Tibial artery (tissue), 4 donors: Measurements from ENCODE around the gene SSR4.

ENCODE experiments used
- DNase-seq, 2 donors: peaks; one replicate each; pipeline ENCODE4 v3.0.0-alpha.2; 2019
- H3K27ac ChIP-seq, 2 donors: fragments of 200-600 bp; sonication (generic) in 1 of 2; 1 replicate in 1 of 2; 2 replicates in 1 of 2; pipeline ENCODE4 v1.5.1; 2018 to 2019; ENCODE audit warnings: mild to moderate bottlenecking in 1 of 2
- H3K27me3 ChIP-seq, 2 donors: fragments of 200-600 bp; sonication (generic) in 1 of 2; one replicate each; pipeline versions ENCODE4 v1.5.1 to v1.6.0; 2016 to 2019
- H3K36me3 ChIP-seq, 3 donors: fragments of 200-600 bp; sonication (generic) in 2 of 3; one replicate each; pipeline ENCODE4 v1.5.1; 2016 to 2019; ENCODE audit warnings: mild to moderate bottlenecking in 2 of 3
- H3K4me1 ChIP-seq, 4 donors: fragments of 200-600 bp; sonication (generic) in 2 of 4; 1 replicate in 3 of 4; 2 replicates in 1 of 4; pipeline ENCODE4 v1.5.1; 2016 to 2019
- H3K4me3 ChIP-seq, 2 donors: fragments of 200-600 bp; sonication (generic) in 1 of 2; 1 replicate in 1 of 2; 2 replicates in 1 of 2; pipeline ENCODE4 v1.5.1; 2018 to 2019; ENCODE audit warnings: mild to moderate bottlenecking in 2 of 2
- H3K9me3 ChIP-seq, 3 donors: fragments of 200-600 bp; sonication (generic) in 1 of 3; one replicate each; pipeline ENCODE4 v1.5.1; 2016 to 2019
- CTCF ChIP-seq, 2 experiments: fragments of 200-600 bp in 1 of 2; fragments of 450-650 bp in 1 of 2; IDR thresholded peaks; one replicate each; pipeline ENCODE4 v1.5.1; 2017 to 2019; ENCODE audit warnings: antibody characterized with exemption in 2 of 2, mild to moderate bottlenecking in 1 of 2, moderate library complexity in 1 of 2
- intact Hi-C: fragments of 100-400 bp; cut with DNase I; formaldehyde crosslinking; loops from one replicate; pipeline ENCODE4 v1.15.0; 2023; ENCODE audit warnings: low total_unique reads

SSR4 gene

GRCh38 chrX:153828723-153829548 lies 34.5 kb downstream of the SSR4 start:
- Histone ChIP-seq H3K27me3 (no peaks in the 10 kb centered on the region), H3K4me1 (peaks cover 0 to 27% (median 4%) of the 10 kb centered on the region in 4 donors), H3K27ac (peak overlapping the region; percentile 62 to 78), H3K36me3 (no peaks in the 10 kb centered on the region), H3K9me3 (no peaks in the 10 kb centered on the region), H3K4me3 (peak overlapping the region; percentile 55 to 57)
- intact Hi-C loops: no loop called here
- no peak for DNase-seq
- no peak for TF ChIP-seq CTCF (IDR thresholded peaks at IDR 0.05)

- no peak for TF ChIP-seq CTCF (IDR thresholded peaks at IDR 0.05)
- Histone ChIP-seq H3K27me3 (no peaks in the 10 kb centered on the region), H3K9me3 (no peaks in the 10 kb centered on the region), H3K4me1 (peaks cover 0 to 27% (median 4%) of the 10 kb centered on the region in 4 donors), H3K4me3 (peak overlapping the region; percentile 55 to 57), H3K36me3 (no peaks in the 10 kb centered on the region), H3K27ac (peak overlapping the region; percentile 62 to 78)
- intact Hi-C loops: no loop called here
- DNase-seq: no peak
Observed at GRCh38 chrX:153829549-153829798, 35.0 kb downstream of the SSR4 start.

GRCh38 chrX:153829799-153830639 lies 35.6 kb downstream of the SSR4 start, which contains the start of gene PDZD4:
Gene PDZD4, minus strand, starts transcription at chrX:153830544. Its CDS starts 246 bp downstream, at chrX:153830298.
- intact Hi-C loops: no loop called here
- Histone ChIP-seq H3K4me1 (peaks cover 0 to 27% (median 4%) of the 10 kb centered on the region in 4 donors), H3K36me3 (no peaks in the 10 kb centered on the region), H3K4me3 (peak within 1 kb of the TSS; percentile 55 to 57), H3K27ac (peak within 1 kb of the TSS; percentile 62 to 78), H3K9me3 (no peaks in the 10 kb centered on the region), H3K27me3 (no peaks in the 10 kb centered on the region)
- no peak for TF ChIP-seq CTCF (IDR thresholded peaks at IDR 0.05)
- no peak for DNase-seq

- H3K9me3 ChIP-seq: no peaks in the 10 kb centered on the region
- H3K4me1 ChIP-seq: peaks cover 0 to 27% (median 4%) of the 10 kb centered on the region in 4 donors
- TF ChIP-seq CTCF (IDR thresholded peaks at IDR 0.05): no peak
- no peaks in the 10 kb centered on the region for H3K27me3 ChIP-seq
- intact Hi-C loops: no loop called here
- peak overlapping the region; percentile 55 to 57 for H3K4me3 ChIP-seq
- no peaks in the 10 kb centered on the region for H3K36me3 ChIP-seq
- DNase-seq: no peak
- no peak overlapping the region for H3K27ac ChIP-seq
Observed at GRCh38 chrX:153830640-153831428, 36.4 kb downstream of the SSR4 start.

- H3K4me1 ChIP-seq: peaks cover 0 to 27% (median 4%) of the 10 kb centered on the region in 4 donors
- no peak for TF ChIP-seq CTCF (IDR thresholded peaks at IDR 0.05)
- intact Hi-C loops: no loop called here
- no peak overlapping the region for H3K4me3 ChIP-seq
- H3K36me3 ChIP-seq: no peaks in the 10 kb centered on the region
- no peak for DNase-seq
- no peaks in the 10 kb centered on the region for H3K9me3 ChIP-seq
- H3K27me3 ChIP-seq: no peaks in the 10 kb centered on the region
- H3K27ac ChIP-seq: no peak overlapping the region
Observed at GRCh38 chrX:153831429-153832150, 37.1 kb downstream of the SSR4 start.
